HG03571 (cell line): Measurements from ENCODE around the gene HBD.

Source experiments
- ATAC-seq: cut with Tn5 transposase; IDR thresholded peaks from one replicate; pipeline ENCODE4 v1.9.1; 2021; ENCODE audit not compliant: unreplicated experiment

The HBD gene

DNA sequence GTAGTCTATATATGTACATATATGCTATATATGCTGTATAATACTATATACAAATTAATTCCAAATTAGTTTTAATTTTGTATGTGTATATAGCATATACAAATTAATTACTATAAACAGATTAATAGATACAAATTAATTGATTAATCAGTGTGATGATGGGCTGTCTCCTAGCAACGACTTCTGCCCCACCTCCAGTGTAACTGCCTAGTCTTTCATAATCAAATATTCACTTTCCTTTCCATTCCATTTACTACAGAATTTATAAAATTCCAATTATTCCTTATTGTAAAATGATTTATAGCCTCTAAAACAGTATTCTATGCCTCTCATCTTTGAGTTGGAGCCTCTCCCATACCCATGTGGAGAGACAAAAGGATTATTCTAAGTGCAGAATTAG, 976 bp downstream of the HBD start:
- ATAC-seq, result no peak

DNA sequence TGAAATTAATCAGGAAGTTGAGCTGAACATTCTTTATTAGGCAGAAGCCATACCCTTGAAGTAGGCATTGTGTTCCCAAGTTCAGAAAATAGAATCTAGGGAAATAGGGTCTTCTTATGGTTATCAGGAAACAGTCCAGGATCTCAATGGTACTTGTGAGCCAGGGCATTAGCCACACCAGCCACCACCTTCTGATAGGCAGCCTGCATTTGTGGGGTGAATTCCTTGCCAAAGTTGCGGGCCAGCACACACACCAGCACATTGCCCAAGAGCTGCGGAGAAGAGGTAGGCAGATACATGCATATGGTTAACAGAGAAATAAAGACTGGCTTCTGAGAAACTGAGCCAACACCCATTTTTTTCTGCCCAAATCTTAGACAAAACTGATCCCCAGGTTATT, 1.5 kb downstream of the HBD start:
- ATAC-seq, result no peak

DNA sequence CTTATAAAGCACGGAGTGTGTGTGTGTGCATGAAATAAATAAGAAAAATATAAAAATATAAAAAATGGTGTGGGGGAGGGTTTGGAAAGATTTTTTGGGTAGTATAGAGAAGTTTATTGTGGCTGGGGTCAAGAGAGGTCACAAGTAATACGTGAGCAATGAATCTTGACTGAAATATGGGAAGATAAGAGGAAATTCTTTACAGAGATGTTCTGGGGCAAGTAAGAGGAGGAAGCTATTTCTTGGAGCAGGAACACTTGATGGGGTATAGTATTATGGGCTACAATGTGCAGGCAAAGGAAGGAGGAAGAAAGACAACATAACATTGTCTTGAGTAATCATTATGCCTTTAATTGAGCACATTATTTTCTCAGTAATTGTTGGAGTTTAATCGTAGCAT, 2.1 kb downstream of the HBD start:
- no peak for ATAC-seq

DNA sequence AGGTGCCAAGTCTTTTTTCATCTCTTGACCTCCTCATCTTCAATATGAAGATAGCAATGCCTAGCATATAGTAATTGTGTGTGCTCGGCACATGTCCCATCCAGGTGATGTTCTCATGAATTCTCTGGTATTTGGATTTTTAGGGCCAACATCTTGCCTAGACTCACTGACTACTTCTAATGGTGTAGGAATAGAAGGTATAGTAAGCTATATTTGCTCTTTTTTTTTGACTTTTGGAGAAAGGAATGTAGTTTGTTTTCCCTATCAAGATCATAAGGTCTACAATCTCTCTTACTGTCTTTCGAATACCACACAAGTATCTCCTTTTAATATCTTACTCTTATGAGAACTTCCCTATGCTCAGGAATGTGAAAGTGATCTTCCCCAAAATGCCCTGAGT, 3.2 kb downstream of the HBD start:
- ATAC-seq, result no peak

DNA sequence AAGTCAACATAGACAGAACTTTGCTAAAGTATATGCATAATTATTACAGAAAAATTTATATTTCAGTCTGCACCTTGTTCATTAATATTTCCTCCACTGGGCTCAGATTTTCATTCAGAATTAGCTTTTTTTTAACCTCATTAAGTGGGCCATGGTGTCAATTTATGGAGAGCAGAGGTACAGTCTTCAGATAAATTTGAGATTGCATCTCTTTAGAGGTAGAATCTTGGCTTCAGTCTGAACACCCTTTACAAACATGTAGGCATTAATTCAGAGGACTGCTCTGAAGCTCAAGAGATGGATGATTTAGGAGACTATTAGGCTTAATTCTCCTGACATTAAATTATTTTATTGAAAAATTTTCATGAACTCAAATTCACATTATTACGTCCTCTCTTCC, 4.0 kb downstream of the HBD start:
- ATAC-seq, result no peak

DNA sequence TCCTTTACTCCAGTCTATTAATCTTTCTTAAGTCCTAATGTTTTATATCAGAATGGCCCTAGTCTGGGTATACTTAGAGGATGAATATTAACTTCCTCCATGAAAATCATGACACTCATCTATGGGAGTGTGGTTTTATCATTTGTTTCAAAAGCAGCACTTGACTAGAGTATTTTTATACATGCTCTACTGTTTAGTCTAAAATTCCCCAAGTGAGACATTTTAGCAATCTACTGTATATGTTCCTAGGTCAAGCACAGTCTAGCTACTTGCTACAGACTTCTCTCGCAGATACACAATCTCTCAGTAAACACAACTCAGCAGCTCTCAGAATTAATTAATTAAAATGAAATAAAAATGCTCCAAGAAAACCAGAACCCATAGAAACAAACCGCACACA, 4.5 kb downstream of the HBD start:
- no peak for ATAC-seq

DNA sequence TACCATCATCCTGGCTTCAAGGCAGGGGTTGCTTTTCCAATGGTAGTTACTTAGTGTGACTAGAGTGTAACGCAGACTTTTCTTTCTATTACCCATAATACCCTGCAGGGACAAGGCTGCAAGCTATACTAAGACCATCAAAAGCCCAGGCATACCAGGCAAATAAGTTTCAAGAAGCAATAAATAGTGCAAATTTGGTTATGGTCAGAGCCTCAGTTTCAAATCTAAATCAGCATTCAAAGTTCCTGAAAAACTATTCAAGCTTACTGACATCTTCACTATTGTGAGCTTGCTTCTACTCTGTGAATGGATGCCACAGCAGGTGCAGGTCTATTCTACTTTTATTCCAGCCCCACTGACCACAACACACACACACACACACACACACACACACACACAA, 4.9 kb downstream of the HBD start:
- ATAC-seq, result no peak

DNA sequence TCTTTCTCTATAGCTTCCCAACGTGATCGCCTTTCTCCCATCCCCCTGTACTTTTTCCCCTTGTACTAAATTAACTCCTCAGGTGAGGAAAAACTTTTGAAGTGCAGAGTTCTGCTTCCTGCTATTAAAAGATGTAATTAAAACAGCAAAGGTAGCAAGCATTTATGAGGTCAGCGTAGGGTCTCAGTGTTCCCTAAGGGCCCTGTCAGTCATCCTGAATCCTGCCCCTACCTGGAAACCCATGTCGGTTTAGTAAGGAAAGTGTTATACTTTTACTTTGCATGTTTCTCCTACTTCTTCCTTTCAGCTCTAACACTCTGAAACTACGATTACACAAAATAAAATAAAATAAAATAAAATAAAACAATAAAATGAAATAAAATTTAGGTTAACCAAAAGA, 6.2 kb downstream of the HBD start:
- no peak for ATAC-seq

DNA sequence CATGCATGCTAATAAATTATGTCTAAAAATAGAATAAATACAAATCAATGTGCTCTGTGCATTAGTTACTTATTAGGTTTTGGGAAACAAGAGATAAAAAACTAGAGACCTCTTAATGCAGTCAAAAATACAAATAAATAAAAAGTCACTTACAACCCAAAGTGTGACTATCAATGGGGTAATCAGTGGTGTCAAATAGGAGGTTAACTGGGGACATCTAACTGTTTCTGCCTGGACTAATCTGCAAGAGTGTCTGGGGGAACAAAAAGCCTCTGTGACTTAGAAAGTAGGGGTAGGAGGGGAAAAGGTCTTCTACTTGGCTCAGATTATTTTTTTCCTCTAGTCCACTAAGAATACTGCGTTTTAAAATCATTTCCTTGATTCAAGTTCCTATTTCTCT, 6.6 kb downstream of the HBD start:
- no peak for ATAC-seq

DNA sequence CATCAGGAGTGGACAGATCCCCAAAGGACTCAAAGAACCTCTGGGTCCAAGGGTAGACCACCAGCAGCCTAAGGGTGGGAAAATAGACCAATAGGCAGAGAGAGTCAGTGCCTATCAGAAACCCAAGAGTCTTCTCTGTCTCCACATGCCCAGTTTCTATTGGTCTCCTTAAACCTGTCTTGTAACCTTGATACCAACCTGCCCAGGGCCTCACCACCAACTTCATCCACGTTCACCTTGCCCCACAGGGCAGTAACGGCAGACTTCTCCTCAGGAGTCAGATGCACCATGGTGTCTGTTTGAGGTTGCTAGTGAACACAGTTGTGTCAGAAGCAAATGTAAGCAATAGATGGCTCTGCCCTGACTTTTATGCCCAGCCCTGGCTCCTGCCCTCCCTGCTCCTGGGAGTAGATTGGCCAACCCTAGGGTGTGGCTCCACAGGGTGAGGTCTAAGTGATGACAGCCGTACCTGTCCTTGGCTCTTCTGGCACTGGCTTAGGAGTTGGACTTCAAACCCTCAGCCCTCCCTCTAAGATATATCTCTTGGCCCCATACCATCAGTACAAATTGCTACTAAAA, 7.5 kb downstream of the HBD start, which contains the start of gene HBB:
TSS of gene HBB (minus strand) at position 340 of the 579 bp plus-strand sequence. CDS start at position 290, 50 bp downstream.
- ATAC-seq, result no peak

DNA sequence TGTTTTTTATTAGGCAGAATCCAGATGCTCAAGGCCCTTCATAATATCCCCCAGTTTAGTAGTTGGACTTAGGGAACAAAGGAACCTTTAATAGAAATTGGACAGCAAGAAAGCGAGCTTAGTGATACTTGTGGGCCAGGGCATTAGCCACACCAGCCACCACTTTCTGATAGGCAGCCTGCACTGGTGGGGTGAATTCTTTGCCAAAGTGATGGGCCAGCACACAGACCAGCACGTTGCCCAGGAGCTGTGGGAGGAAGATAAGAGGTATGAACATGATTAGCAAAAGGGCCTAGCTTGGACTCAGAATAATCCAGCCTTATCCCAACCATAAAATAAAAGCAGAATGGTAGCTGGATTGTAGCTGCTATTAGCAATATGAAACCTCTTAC, 8.8 kb downstream of the HBD start:
- no peak for ATAC-seq

DNA sequence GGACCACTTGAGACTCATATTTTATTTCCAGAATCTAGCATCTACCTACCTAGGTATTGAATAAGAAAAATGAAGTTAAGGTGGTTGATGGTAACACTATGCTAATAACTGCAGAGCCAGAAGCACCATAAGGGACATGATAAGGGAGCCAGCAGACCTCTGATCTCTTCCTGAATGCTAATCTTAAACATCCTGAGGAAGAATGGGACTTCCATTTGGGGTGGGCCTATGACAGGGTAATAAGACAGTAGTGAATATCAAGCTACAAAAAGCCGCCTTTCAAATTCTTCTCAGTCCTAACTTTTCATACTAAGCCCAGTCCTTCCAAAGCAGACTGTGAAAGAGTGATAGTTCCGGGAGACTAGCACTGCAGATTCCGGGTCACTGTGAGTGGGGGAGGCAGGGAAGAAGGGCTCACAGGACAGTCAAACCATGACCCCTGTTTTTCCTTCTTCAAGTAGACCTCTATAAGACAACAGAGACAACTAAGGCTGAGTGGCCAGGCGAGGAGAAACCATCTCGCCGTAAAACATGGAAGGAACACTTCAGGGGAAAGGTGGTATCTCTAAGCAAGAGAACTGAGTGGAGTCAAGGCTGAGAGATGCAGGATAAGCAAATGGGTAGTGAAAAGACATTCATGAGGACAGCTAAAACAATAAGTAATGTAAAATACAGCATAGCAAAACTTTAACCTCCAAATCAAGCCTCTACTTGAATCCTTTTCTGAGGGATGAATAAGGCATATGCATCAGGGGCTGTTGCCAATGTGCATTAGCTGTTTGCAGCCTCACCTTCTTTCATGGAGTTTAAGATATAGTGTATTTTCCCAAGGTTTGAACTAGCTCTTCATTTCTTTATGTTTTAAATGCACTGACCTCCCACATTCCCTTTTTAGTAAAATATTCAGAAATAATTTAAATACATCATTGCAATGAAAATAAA, 9.5 kb downstream of the HBD start:
- no peak for ATAC-seq

DNA sequence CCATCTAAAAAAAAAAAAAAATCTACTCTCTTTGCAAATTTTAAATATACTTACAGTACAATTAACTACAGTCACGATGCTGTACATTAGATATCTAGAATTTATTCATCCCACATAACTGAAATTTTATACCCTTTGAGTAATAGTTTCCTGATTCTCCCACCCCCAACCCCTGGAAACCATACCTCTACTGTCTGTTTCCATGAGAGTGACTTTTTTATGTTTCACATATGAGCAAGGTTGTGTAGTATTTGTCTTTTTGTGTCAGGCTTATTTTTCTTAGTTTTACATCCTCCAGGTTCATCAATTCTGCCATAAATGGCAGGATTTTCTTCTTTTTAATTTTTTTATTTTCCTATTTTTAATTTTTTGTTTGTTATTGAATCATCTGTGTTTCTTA, 10.6 kb downstream of the HBD start:
- no peak for ATAC-seq

DNA sequence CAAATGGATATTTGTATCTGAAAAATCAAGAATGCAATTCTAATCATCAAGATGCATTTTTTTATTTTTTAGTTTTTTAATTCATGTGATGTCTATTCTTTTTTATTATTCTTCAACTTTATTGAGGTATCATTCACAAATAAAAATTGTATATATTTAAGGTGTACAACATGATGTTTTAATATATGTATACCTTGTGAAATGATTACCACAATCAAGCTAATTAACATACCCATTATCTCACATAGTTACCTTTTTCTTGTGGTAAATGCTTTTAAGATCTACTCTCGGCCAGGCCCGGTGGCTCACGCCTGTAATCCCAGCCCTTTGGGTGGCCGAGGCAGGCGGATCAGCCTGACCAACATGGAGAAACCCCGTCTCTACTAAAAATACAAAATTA, 11.1 kb downstream of the HBD start:
- no peak for ATAC-seq

DNA sequence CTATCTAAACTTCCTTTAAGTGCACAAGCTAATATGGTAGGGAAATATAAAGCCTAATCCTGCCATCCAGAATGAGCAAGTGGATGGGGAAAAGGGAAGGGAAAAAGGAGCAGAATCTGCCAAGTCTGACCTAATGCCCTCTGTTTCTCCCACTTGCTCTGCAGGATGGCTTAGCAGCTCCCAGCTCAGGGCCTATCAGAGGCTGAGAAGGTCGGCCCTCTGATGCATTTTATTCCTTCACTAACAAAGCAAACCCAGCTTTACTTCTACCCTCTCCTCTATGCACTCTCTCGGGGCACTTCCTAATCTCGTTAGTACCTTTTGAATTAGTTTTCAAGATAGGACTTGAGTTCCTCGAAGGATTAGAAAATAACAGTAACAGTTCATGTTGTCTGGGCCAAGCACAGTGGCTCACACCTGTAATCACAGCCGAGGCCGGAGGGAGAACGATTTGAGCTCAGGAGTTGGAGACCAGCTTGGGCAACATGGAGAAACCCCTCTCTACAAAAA, 23.9 kb downstream of the HBD start:
- ATAC-seq, result no peak

DNA sequence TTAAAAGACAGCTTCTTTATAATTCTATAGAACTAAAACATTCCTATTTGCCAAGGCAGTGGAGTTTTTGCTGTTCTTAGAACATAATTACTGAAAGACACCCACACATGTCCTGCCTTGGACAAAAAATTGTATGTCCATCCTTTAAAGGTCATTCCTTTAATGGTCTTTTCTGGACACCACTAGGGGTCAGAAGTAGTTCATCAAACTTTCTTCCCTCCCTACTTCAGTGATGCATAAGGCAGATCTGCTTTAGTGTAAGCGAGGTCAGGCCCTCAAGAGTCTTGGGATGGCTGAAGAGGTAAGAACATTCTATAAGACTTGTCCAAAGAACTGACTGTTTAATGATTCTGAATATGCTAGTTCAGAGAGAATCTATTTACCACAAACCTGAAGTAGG, 29.5 kb downstream of the HBD start:
- no peak for ATAC-seq

DNA sequence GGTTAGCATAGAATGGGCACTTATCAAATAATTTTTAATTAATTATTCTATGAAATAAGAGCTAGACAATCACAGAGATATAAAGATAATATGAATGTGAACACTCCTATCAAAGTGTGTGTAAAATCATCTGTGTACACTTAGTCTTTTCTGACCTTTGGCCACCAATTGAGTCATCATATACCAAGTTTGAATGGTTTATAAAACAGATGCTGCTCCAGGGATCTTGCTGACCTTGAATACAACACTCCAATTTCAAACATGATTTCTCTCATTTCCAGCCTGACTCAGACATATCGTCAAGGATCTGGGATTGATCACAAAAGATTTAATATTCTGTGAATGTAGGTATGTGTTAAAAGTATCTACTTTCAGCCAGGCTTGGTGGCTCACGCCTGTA, 30.9 kb downstream of the HBD start:
- ATAC-seq, result no peak

DNA sequence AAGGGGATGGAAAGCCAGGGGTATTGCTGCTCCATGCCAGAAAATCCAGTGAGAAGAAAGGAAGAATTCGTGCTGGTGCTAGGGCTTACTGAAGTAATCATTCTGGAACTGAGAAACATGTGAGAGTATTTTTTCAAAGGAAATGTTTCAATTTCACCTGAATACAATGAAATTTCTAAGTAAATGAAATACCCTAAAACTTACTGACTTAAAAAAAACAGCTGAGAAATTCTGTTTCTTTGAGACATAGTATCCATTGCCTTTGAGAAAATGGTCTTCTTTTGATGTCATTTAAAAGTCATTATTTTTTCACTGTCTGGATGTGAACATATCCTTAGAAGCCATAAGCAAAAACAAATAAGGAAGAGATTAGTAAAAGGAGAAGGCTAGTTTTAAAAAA, 33.7 kb downstream of the HBD start, which contains the start of gene OR51V1:
TSS of gene OR51V1 (minus strand) at position 101 of the 400 bp plus-strand sequence. CDS start at position 101, 0 bp downstream.
- ATAC-seq, result no peak

DNA sequence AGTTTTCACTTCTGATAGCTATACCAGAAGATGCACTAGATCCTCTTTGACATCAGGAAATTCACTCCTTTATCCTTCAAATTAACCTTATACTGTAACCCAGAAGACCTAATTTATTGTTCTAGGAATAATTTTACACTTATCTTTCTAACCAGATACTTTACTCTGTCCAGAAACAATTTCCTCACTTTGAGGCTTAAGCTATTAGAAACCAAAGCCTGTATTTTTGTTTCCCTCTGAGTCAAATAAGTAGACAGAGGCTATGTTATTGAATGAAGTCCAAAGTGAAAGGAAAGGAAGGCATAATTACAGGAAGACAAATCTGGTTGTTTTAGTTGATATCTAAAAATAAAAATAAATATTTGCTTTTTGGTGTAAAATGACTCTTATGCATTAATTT, 36.0 kb downstream of the HBD start:
- no peak for ATAC-seq

DNA sequence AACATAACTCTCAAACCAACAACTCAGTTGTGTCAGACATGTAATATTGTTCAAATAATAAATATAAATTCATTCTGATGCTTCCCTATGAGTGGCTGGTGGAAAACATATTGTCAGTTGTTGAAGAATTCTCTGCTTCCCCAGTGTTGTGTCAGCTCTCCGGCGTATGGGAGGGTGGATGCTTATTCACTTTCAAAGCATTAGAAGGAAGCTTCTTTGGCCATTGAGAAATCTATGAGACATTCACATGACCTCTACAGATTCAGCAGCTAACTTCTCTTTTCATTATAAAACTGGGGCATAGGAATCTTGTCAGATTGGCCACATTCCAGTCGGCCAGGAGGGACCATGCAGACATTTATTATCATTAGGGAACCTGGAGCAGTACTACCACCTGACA, 36.7 kb downstream of the HBD start:
- ATAC-seq, result no peak

DNA sequence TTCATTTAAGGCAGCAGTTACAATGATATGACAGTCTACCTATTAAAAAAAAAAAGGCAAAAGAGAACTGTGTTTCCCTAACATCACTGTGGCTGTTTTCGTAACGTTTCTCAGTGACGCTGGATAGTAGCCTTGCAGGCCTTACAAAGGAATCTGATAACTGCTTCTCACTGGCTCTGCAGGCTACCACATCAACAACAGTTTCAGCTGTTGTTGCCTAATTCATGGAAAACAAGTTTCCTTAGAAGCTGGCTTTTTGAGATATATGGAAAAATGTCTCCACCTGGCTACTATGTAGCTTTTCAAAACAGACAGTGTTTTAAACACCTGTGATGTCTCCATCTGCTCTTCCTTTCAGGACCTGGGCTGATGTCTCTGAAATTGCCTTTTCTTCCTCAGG, 37.6 kb downstream of the HBD start:
- no peak for ATAC-seq

DNA sequence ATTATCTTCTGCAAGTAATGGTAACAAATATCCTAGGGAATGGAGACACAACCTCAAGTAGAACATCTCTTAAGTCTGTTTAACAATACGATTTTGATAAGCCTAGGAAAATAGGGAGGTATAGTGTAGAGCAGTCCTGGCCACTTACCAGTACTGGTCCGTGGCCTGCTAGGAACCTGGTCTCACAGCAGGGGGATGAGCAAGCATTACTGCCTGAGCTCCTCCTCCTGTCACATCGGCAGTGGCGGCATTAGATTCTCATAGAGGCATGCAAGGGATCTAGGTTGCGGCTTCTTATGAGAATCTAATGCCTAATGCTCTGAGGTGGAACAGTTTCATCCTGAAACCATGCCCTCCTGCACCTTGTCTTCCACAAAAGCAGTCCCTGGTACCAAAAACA, 38.2 kb downstream of the HBD start:
- ATAC-seq, result no peak
